K562 (cell line): ENCODE data around the gene AKIRIN1. TPM values are rescaled to one million over a fixed set of nuclear protein-coding genes. Genes with fewer than 3 reads are reported as not detected.
A peak's percentile ranks its signal among the peaks of the same experiment; 100 is the strongest.

ENCODE experiments used
- ARID1B ChIP-seq: fragments of 450-650 bp; IDR thresholded peaks from 2 replicates; pipeline ENCODE4 v1.6.1; 2016; ENCODE audit warnings: antibody characterized with exemption, mild to moderate bottlenecking, inconsistent platforms
- CAMTA2 ChIP-seq: fragments of 250-450 bp; sonication (Bioruptor Pico); conservative IDR thresholded peaks from 2 replicates; pipeline ENCODE4 v1.5.1; 2022
- CHD2 ChIP-seq: IDR thresholded peaks from 2 replicates; pipeline ENCODE4 v1.6.1; 2011; ENCODE audit warnings: low read depth, low read length
- FOSL1 ChIP-seq: fragments of 200-800 bp; sonication (Bioruptor generic); conservative IDR thresholded peaks from 2 replicates; pipeline ENCODE4 v1.6.1; 2016; ENCODE audit warnings: missing genetic modification characterization, missing compliant biosample characterization
- GATA2 ChIP-seq: sonication (generic); formaldehyde crosslinking; IDR thresholded peaks from 2 replicates; pipeline ENCODE4 v1.4.0; 2020; ENCODE audit warnings: mild to moderate bottlenecking, missing genetic modification reagents
- GTF2A2 ChIP-seq: IDR thresholded peaks from 2 replicates; pipeline ENCODE4 v1.6.1; 2016; ENCODE audit warnings: mild to moderate bottlenecking, missing genetic modification characterization, missing compliant biosample characterization
- HNRNPH1 ChIP-seq: fragments of 200-400 bp; formaldehyde crosslinking; optimal IDR thresholded peaks from 2 replicates; pipeline ENCODE3; 2017; ENCODE audit warnings: low read depth, mild to moderate bottlenecking, low read length, moderate library complexity
- KAT7 ChIP-seq: sonication (generic); formaldehyde crosslinking; IDR thresholded peaks from 2 replicates; pipeline ENCODE4 v1.8.0; 2022; ENCODE audit warnings: missing genetic modification reagents, mild to moderate bottlenecking, borderline replicate concordance
- KDM1A ChIP-seq, 2 experiments: fragments of 450-650 bp; IDR thresholded peaks; 2 replicates each; pipeline ENCODE4 v1.6.1; 2016; ENCODE audit warnings: mild to moderate bottlenecking in 2 of 2
- MAFK ChIP-seq: IDR thresholded peaks from 2 replicates; pipeline ENCODE4 v1.6.1; 2011; ENCODE audit warnings: low read length, improper control_type of control experiment
- MBD2 ChIP-seq: sonication (generic); IDR thresholded peaks from 2 replicates; pipeline ENCODE4 v1.6.1; 2016; ENCODE audit warnings: low read depth, borderline replicate concordance
- NFE2 ChIP-seq: IDR thresholded peaks from 2 replicates; pipeline ENCODE4 v1.6.1; 2014; ENCODE audit warnings: antibody characterized with exemption, low read depth
- NKRF ChIP-seq: fragments of 450-650 bp; IDR thresholded peaks from 2 replicates; pipeline ENCODE4 v1.6.1; 2016; ENCODE audit warnings: borderline replicate concordance
- PHB ChIP-seq: fragments of 250-450 bp; sonication (Bioruptor Pico); IDR thresholded peaks from 2 replicates; pipeline ENCODE4 v1.5.0; 2021
- ZC3H4 ChIP-seq: sonication (generic); formaldehyde crosslinking; IDR thresholded peaks from 2 replicates; pipeline ENCODE4 v1.9.0; 2021; ENCODE audit warnings: missing genetic modification reagents, borderline replicate concordance
- ZNF197 ChIP-seq: fragments of 200-800 bp; sonication (Bioruptor generic); IDR thresholded peaks from 2 replicates; pipeline ENCODE4 v1.6.1; 2016; ENCODE audit warnings: low read depth, missing genetic modification characterization, missing compliant biosample characterization
- ZNF263 ChIP-seq: sonication (generic); formaldehyde crosslinking; IDR thresholded peaks from 2 replicates; pipeline ENCODE4 v1.8.0; 2022; ENCODE audit warnings: mild to moderate bottlenecking, missing genetic modification reagents, borderline replicate concordance
- ZNF408 ChIP-seq: fragments of 250-450 bp; sonication (Bioruptor Pico); IDR thresholded peaks from 2 replicates; pipeline ENCODE4 v1.4.0; 2020; ENCODE audit warnings: low read depth, mild to moderate bottlenecking, moderate library complexity
- ZNF449 ChIP-seq: fragments of 250-450 bp; sonication (Bioruptor Pico); IDR thresholded peaks from 2 replicates; pipeline ENCODE4 v1.8.0; 2022; ENCODE audit warnings: moderate library complexity, mild to moderate bottlenecking, inconsistent platforms
- ZNF551 ChIP-seq: fragments of 250-450 bp; sonication (Bioruptor Pico); IDR thresholded peaks from 2 replicates; pipeline ENCODE4 v1.5.0; 2021; ENCODE audit warnings: mild to moderate bottlenecking, moderate library complexity
- ZNF584 ChIP-seq: fragments of 200-800 bp; sonication (Bioruptor generic); IDR thresholded peaks from 2 replicates; pipeline ENCODE4 v1.6.1; 2016; ENCODE audit warnings: low read depth, mild to moderate bottlenecking, missing genetic modification characterization, missing compliant biosample characterization
- ZNF785 ChIP-seq: fragments of 250-450 bp; sonication (Bioruptor Pico); IDR thresholded peaks from 2 replicates; pipeline ENCODE4 v1.4.0; 2020; ENCODE audit warnings: mild to moderate bottlenecking
- polyA plus RNA-seq, 8 experiments: library from polyadenylated mRNA; depleted of rRNA in 4 of 8; stranded (reverse) in 5 of 8; unstranded in 3 of 8; fragments of >200 nt; fragmentation: Nextera tagmentation in 2 of 8; fragmentation: Illumina TruSeq in 1 of 8; extraction: Ambion mirVana in 2 of 8; extraction: Trizol in 1 of 8; gene quantifications; 2 replicates each; pipeline versions ENCODE4 v1.2.1 to v1.2.3, GENCODE V29; 2011 to 2014; ENCODE audit warnings: inconsistent platforms in 1 of 8, missing spikeins in 1 of 8
- total RNA-seq, 7 experiments: library from RNA; depleted of rRNA in 6 of 7; stranded (reverse); fragments of >200 nt in 6 of 7; fragmentation: Illumina TruSeq in 2 of 7; extraction: Trizol in 2 of 7; gene quantifications; 2 replicates each; pipeline versions ENCODE4 v1.2.1 to v1.2.3, GENCODE V29; 2011 to 2021; ENCODE audit warnings: low replicate concordance in 1 of 7
- TF ChIP-seq, protein P1 (sequence below), 2 experiments: fragments of 200-800 bp in 1 of 2; sonication (Bioruptor generic) in 1 of 2; sonication (generic) in 1 of 2; formaldehyde crosslinking in 1 of 2; IDR thresholded peaks in 1 of 2; conservative IDR thresholded peaks in 1 of 2; 2 replicates each; pipeline versions ENCODE4 v1.5.0 to v1.6.1; 2016 to 2020; ENCODE audit warnings: missing compliant biosample characterization in 1 of 2, missing genetic modification characterization in 1 of 2, missing genetic modification reagents in 1 of 2
- TF ChIP-seq, protein P2 (sequence below), 2 experiments: fragments of 450-650 bp in 1 of 2; sonication (generic) in 1 of 2; formaldehyde crosslinking; conservative IDR thresholded peaks; 2 replicates each; pipeline versions ENCODE4 v1.4.0 to v1.8.1; 2020 to 2022; ENCODE audit warnings: mild to moderate bottlenecking in 1 of 2, missing genetic modification reagents in 1 of 2

The AKIRIN1 gene
- total and polyA plus RNA-seq, 9 of the 15 experiments (the other 6 are each of a cell fraction or from before 2014, with no cell fraction given) = 11.5 to 139 (median 83.4) TPM

DNA sequence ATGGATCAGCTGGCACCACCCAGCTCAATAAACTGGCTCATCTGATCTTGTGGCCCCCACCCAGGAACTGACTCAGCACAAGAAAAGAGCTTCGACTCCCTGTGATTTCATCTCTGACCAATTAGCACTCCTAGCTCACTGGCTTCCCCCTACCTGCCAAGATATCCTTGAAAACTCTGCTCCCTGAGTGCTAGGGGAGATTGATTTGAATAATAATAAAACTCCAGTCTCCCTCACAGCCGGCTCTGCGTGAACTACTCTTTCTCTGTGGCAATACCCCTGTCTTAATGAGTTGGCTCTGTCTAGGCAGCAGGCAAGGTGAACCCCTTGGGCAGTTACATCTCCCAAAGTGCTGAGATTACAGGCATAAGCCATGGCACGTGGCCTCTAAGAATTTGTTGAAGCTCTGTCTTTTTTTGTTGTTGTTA lies 37.6 kb upstream of the AKIRIN1 start (continued):
- TF ChIP-seq NKRF = no peak
- no peak for TF ChIP-seq GTF2A2 (tag)
- TF ChIP-seq GATA2 (CRISPR knock-in tag) = 0 out of 2 replicates have a peak, but pooled peaks have one; percentile 23
- no peak for TF ChIP-seq ZNF551 (CRISPR knock-in tag)
- TF ChIP-seq ZNF449 (CRISPR knock-in tag) = no peak
- no peak for TF ChIP-seq ZNF263
- TF ChIP-seq, protein P1, sequence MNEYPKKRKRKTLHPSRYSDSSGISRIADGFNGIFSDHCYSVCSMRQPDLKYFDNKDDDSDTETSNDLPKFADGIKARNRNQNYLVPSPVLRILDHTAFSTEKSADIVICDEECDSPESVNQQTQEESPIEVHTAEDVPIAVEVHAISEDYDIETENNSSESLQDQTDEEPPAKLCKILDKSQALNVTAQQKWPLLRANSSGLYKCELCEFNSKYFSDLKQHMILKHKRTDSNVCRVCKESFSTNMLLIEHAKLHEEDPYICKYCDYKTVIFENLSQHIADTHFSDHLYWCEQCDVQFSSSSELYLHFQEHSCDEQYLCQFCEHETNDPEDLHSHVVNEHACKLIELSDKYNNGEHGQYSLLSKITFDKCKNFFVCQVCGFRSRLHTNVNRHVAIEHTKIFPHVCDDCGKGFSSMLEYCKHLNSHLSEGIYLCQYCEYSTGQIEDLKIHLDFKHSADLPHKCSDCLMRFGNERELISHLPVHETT (CRISPR knock-in tag; conservative IDR thresholded peaks at IDR 0.05 in 1 of 2, IDR thresholded peaks at IDR 0.05 in 1 of 2) = no peak
- TF ChIP-seq CHD2 = no peak
- TF ChIP-seq KDM1A (IDR thresholded peaks at IDR 0.05) = no peak
- TF ChIP-seq CAMTA2 (CRISPR knock-in tag) = no peak
- TF ChIP-seq MAFK = 0 out of 2 replicates have a peak, but pooled peaks have one; percentile 10
- no peak for TF ChIP-seq ZNF785 (CRISPR knock-in tag)
- no peak for TF ChIP-seq MBD2
- peak; percentile 63 for TF ChIP-seq ARID1B
- TF ChIP-seq KAT7 (CRISPR knock-in tag) = no peak
- no peak for TF ChIP-seq PHB (CRISPR knock-in tag)
- TF ChIP-seq ZC3H4 (CRISPR knock-in tag) = no peak
- TF ChIP-seq NFE2 = peak; percentile 77
- no peak for TF ChIP-seq ZNF584 (CRISPR knock-in tag)
- TF ChIP-seq ZNF197 (CRISPR knock-in tag) = no peak
- no peak for TF ChIP-seq HNRNPH1
- TF ChIP-seq FOSL1 (tag) = 0 out of 2 replicates have a peak, but pooled peaks have one; percentile 38
- TF ChIP-seq, protein P2, sequence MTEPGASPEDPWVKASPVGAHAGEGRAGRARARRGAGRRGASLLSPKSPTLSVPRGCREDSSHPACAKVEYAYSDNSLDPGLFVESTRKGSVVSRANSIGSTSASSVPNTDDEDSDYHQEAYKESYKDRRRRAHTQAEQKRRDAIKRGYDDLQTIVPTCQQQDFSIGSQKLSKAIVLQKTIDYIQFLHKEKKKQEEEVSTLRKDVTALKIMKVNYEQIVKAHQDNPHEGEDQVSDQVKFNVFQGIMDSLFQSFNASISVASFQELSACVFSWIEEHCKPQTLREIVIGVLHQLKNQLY (CRISPR knock-in tag; conservative IDR thresholded peaks at IDR 0.05) = no peak
- TF ChIP-seq ZNF408 (CRISPR knock-in tag) = no peak
